Activated CD8-positive, alpha-beta memory T cell treated with anti-CD3 and anti-CD28 coated beads for 1 hour (primary cell): Measurements from ENCODE around the gene SUSD6.
"Not testable (repeated sequence)": the region's sequence is repeated elsewhere in the genome, so short reads cannot be mapped to it uniquely, and the experiment has no call there.

Experiments
- DNase-seq, 2 donors: peaks; one replicate each; pipeline ENCODE4 v3.0.0-alpha.2; 2020; ENCODE audit warnings: low read depth in 1 of 2; ENCODE audit errors: extremely low read depth in 1 of 2

Gene SUSD6

GRCh38 chr14:69711477-69711876, 100.1 kb downstream of the SUSD6 start:
- DNase-seq: no peak

GRCh38 chr14:69711881-69712560, 100.6 kb downstream of the SUSD6 start:
- no peak for DNase-seq

GRCh38 chr14:69712599-69713088, 101.2 kb downstream of the SUSD6 start:
- DNase-seq: no peak

- no peak for DNase-seq
Observed at GRCh38 chr14:69713209-69713781, 101.9 kb downstream of the SUSD6 start.

GRCh38 chr14:69713993-69714679, 102.7 kb downstream of the SUSD6 start:
- DNase-seq: no peak

- DNase-seq: no peak
Observed at GRCh38 chr14:69715725-69716477, 104.5 kb downstream of the SUSD6 start.

GRCh38 chr14:69716478-69717187, 105.2 kb downstream of the SUSD6 start:
- DNase-seq: no peak

GRCh38 chr14:69718614-69719013, 107.2 kb downstream of the SUSD6 start:
- not testable (repeated sequence) for DNase-seq

GRCh38 chr14:69719501-69719951, 108.1 kb downstream of the SUSD6 start:
- no peak for DNase-seq

- DNase-seq: no peak
Observed at GRCh38 chr14:69720912-69721311, 109.5 kb downstream of the SUSD6 start.

GRCh38 chr14:69726761-69727511, 115.5 kb downstream of the SUSD6 start:
- DNase-seq: peak; percentile 63 to 77

- no peak for DNase-seq
Observed at GRCh38 chr14:69727860-69728259, 116.5 kb downstream of the SUSD6 start.

- not testable (repeated sequence) for DNase-seq
Observed at GRCh38 chr14:69731919-69732598, 120.7 kb downstream of the SUSD6 start.

- DNase-seq: not testable (repeated sequence)
Observed at GRCh38 chr14:69736405-69736804, 125.0 kb downstream of the SUSD6 start.

- DNase-seq: no peak
Observed at GRCh38 chr14:69741055-69741454, 129.7 kb downstream of the SUSD6 start.

GRCh38 chr14:69749956-69750355, 138.6 kb downstream of the SUSD6 start:
- DNase-seq: no peak

- no peak for DNase-seq
Observed at GRCh38 chr14:69750495-69750894, 139.1 kb downstream of the SUSD6 start.

GRCh38 chr14:69752773-69753172, 141.4 kb downstream of the SUSD6 start:
- no peak for DNase-seq

GRCh38 chr14:69753860-69754259, 142.5 kb downstream of the SUSD6 start:
- DNase-seq: no peak
